Mesendoderm (in vitro differentiated cells): ENCODE results near the gene RERE.

Experiments
- DNase-seq: peaks from one replicate; pipeline ENCODE4 v3.0.0; 2013
- H2AK5ac ChIP-seq: 2 replicates; pipeline ENCODE4 v1.6.1; 2013; ENCODE audit warnings: low read length, inconsistent platforms
- H2BK120ac ChIP-seq: 2 replicates; pipeline ENCODE4 v1.6.1; 2013; ENCODE audit warnings: low read depth, mild to moderate bottlenecking, low read length, moderate library complexity, mixed read lengths
- H2BK15ac ChIP-seq: replicated peaks from 2 replicates; pipeline ENCODE4 v1.6.1; 2013; ENCODE audit warnings: low read depth, mild to moderate bottlenecking, moderate library complexity
- H2BK5ac ChIP-seq: 2 replicates; pipeline ENCODE4 v1.6.1; 2013; ENCODE audit warnings: low read length, inconsistent platforms
- H3K18ac ChIP-seq: 2 replicates; pipeline ENCODE4 v1.6.1; 2013; ENCODE audit warnings: mild to moderate bottlenecking, low read length, mixed read lengths
- H3K23ac ChIP-seq: one replicate; pipeline ENCODE4 v1.6.1; 2013; ENCODE audit warnings: low read length
- H3K27ac ChIP-seq: 2 replicates; pipeline ENCODE4 v1.5.1; 2013; ENCODE audit warnings: low read depth, mild to moderate bottlenecking, inconsistent platforms, low read length, moderate library complexity
- H3K27me3 ChIP-seq: 2 replicates; pipeline ENCODE4 v1.6.1; 2013; ENCODE audit warnings: low read length, control low read depth, mild to moderate bottlenecking, inconsistent platforms; ENCODE audit not compliant: insufficient read depth, poor library complexity
- H3K36me3 ChIP-seq: 2 replicates; pipeline ENCODE4 v1.6.1; 2013; ENCODE audit warnings: low read length, inconsistent platforms; ENCODE audit not compliant: control insufficient read depth, insufficient read depth
- H3K4ac ChIP-seq: one replicate; pipeline ENCODE4 v1.6.1; 2013; ENCODE audit warnings: low read depth, mild to moderate bottlenecking, low read length, moderate library complexity
- H3K4me1 ChIP-seq: 2 replicates; pipeline ENCODE4 v1.6.1; 2013; ENCODE audit warnings: low read depth, low read length, inconsistent platforms; ENCODE audit not compliant: control insufficient read depth
- H3K4me2 ChIP-seq: 2 replicates; pipeline ENCODE4 v1.6.1; 2013; ENCODE audit warnings: low read length
- H3K4me3 ChIP-seq: 2 replicates; pipeline ENCODE4 v1.5.1; 2013; ENCODE audit warnings: mild to moderate bottlenecking, low read length
- H3K56ac ChIP-seq: one replicate; pipeline ENCODE4 v1.6.1; 2013; ENCODE audit warnings: low read length
- H3K79me1 ChIP-seq: 2 replicates; pipeline ENCODE4 v1.6.1; 2013; ENCODE audit warnings: low read length, inconsistent platforms
- H3K79me2 ChIP-seq: 2 replicates; pipeline ENCODE4 v1.6.1; 2013; ENCODE audit warnings: mild to moderate bottlenecking, low read length; ENCODE audit not compliant: control insufficient read depth, insufficient read depth
- H3K9ac ChIP-seq: 2 replicates; pipeline ENCODE4 v1.6.1; 2013; ENCODE audit warnings: low read length, inconsistent platforms
- H4K5ac ChIP-seq: one replicate; pipeline ENCODE4 v1.6.1; 2013; ENCODE audit warnings: low read length
- H4K8ac ChIP-seq: one replicate; pipeline ENCODE4 v1.6.1; 2013; ENCODE audit warnings: low read depth, mild to moderate bottlenecking, control low read depth, low read length, moderate library complexity
- WGBS: extraction: QIAGEN DNeasy Blood & Tissue Kit; methylation state at CpG from one replicate; pipeline ENCODE4 v1.1.7; 2013; ENCODE audit warnings: low lambda C conversion rate, missing lambda C conversion rate; ENCODE audit not compliant: insufficient coverage; ENCODE audit errors: extremely low coverage; 5-methylcytosine and 5-hydroxymethylcytosine counted together

RERE gene

DNA sequence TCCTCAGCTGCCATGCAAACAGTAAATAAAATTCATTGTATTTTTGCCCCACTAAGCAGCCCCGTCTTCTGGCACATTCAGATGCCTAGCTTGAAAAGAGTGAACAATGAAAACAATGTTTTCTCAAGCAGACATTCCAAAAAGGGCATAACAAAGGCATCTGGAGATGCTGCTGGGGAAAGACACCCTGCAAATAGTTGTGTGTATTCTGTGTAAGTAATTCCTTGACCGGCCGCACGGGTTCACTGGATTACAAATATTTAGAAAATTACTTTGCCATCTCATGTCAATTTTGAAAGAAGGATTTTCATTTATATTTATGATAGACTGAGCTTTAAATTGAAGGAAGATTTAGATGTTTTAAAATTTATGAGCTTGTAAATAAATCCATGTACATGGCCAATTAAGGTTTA is 357.3 kb downstream of the RERE start:
- no CpG with 5 or more reads among the region's 4 CpGs for WGBS
- H4K8ac ChIP-seq: no peak overlapping the region
- no peak overlapping the region for H3K27ac ChIP-seq
- H3K36me3 ChIP-seq: no peaks in the 10 kb centered on the region
- H2BK15ac ChIP-seq: no peak overlapping the region
- H3K18ac ChIP-seq: no peak overlapping the region
- H2AK5ac ChIP-seq: no peak overlapping the region
- H3K56ac ChIP-seq: no peak overlapping the region
- no peak overlapping the region for H3K4me3 ChIP-seq
- peak; percentile 75 for DNase-seq
- H3K23ac ChIP-seq: no peak overlapping the region
- H3K4me1 ChIP-seq: peaks cover 20% of the 10 kb centered on the region
- H3K27me3 ChIP-seq: no peaks in the 10 kb centered on the region
- no peak overlapping the region for H2BK5ac ChIP-seq
- H3K4ac ChIP-seq: no peak overlapping the region
- no peak overlapping the region for H3K9ac ChIP-seq
- H3K79me1 ChIP-seq: peaks cover 6% of the 10 kb centered on the region
- H3K4me2 ChIP-seq: no peak overlapping the region
- no peak overlapping the region for H4K5ac ChIP-seq
- no peak overlapping the region for H2BK120ac ChIP-seq
- no peaks in the 10 kb centered on the region for H3K79me2 ChIP-seq

DNA sequence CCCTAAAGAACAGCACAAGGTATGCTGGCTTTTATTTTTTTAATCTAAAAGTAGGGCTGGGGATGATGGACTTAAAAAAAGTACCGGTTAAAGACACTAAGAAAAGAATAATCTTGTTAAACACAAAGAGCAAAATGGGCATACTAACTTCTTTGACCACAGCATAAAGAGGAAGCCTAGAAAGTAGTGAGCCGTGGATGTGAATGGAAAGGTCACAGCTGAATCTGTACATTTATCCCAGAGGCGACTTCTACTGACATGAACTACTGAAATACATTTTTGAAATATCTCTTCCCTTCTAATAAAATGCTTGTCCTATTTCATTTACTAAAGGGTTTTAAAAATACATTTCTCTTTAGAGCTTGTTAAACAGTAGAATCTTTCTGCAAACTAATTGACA is 358.8 kb downstream of the RERE start:
- no peak for DNase-seq
- Histone ChIP-seq H3K27me3 (no peaks in the 10 kb centered on the region), H3K79me2 (no peaks in the 10 kb centered on the region), H3K79me1 (peaks cover 4% of the 10 kb centered on the region), H2BK15ac (no peak overlapping the region), H3K56ac (no peak overlapping the region), H3K4me2 (no peak overlapping the region), H2BK120ac (no peak overlapping the region), H3K27ac (no peak overlapping the region), H3K9ac (no peak overlapping the region), H3K4ac (no peak overlapping the region), H4K8ac (no peak overlapping the region), H3K18ac (no peak overlapping the region), H4K5ac (no peak overlapping the region), H3K36me3 (no peaks in the 10 kb centered on the region), H3K4me1 (peaks cover 14% of the 10 kb centered on the region), H3K4me3 (no peak overlapping the region), H3K23ac (no peak overlapping the region), H2AK5ac (no peak overlapping the region), H2BK5ac (no peak overlapping the region)
- WGBS: no CpG with 5 or more reads among the region's 3 CpGs

DNA sequence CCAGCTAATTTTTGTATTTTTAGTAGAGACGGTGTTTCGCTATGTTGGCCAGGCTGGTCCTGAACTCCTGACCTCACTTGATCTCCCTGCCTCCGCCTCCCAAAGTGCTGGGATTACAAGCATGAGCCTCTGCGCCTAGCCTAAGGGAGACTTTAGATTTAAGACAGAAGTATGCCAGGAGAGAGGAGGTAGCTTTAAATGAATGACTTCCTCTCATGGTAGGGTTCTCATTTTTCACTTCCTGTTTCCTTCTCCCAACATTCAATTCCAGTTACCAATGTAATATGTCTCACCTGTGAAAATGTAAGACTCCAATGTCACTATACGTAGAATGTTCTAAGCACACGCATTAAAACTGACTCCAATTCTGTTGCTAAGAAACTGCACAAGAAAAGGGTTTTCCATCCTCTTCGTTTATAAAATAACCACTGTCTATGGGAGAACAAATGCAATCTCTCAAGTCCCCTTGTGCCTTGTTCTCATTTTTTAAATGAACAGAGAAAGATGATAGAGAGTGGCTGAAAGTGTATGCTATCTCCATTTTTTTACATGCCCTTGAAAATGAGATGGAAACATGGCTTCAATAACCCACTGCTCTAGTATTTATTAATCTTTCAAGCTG is 359.6 kb downstream of the RERE start:
- Histone ChIP-seq H3K27ac (no peak overlapping the region), H3K4me2 (no peak overlapping the region), H3K9ac (no peak overlapping the region), H3K79me1 (peaks cover 4% of the 10 kb centered on the region), H3K56ac (no peak overlapping the region), H2BK5ac (no peak overlapping the region), H3K23ac (no peak overlapping the region), H3K4ac (no peak overlapping the region), H2BK120ac (no peak overlapping the region), H4K5ac (no peak overlapping the region), H3K79me2 (no peaks in the 10 kb centered on the region), H3K36me3 (no peaks in the 10 kb centered on the region), H4K8ac (no peak overlapping the region), H3K4me1 (peaks cover 12% of the 10 kb centered on the region), H2BK15ac (no peak overlapping the region), H3K27me3 (no peaks in the 10 kb centered on the region), H3K18ac (no peak overlapping the region), H2AK5ac (no peak overlapping the region), H3K4me3 (no peak overlapping the region)
- no peak for DNase-seq
- WGBS: no CpG with 5 or more reads among the region's 7 CpGs

DNA sequence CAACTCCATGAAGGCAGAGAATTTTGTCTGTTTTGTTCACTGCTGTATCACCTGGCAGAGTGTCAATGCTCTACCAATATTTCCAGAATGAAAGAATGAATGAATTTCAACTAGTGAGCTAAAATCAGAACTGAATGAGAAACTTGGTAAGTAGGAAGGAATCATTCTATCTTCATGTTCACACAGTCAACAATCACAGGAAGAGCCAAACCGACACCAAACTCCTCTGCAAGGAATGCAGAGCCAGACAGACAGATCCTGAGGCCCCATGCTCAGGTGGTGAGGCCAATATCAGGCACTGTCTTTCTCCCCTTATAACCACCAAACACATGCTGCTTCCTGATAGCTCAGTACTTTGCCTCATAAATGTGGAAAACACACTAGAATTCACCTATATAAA is 360.4 kb downstream of the RERE start:
- H3K4me3 ChIP-seq: no peak overlapping the region
- H3K56ac ChIP-seq: no peak overlapping the region
- no CpG with 5 or more reads among the region's 1 CpG for WGBS
- no peak overlapping the region for H4K8ac ChIP-seq
- DNase-seq: no peak
- no peak overlapping the region for H3K18ac ChIP-seq
- H2BK120ac ChIP-seq: no peak overlapping the region
- no peaks in the 10 kb centered on the region for H3K36me3 ChIP-seq
- no peaks in the 10 kb centered on the region for H3K79me2 ChIP-seq
- H3K9ac ChIP-seq: no peak overlapping the region
- H3K79me1 ChIP-seq: peaks cover 5% of the 10 kb centered on the region
- no peak overlapping the region for H4K5ac ChIP-seq
- H3K27me3 ChIP-seq: no peaks in the 10 kb centered on the region
- no peak overlapping the region for H3K27ac ChIP-seq
- H2BK5ac ChIP-seq: no peak overlapping the region
- no peak overlapping the region for H3K4me2 ChIP-seq
- no peak overlapping the region for H2AK5ac ChIP-seq
- no peak overlapping the region for H3K23ac ChIP-seq
- peaks cover 11% of the 10 kb centered on the region for H3K4me1 ChIP-seq
- H2BK15ac ChIP-seq: no peak overlapping the region
- no peak overlapping the region for H3K4ac ChIP-seq

DNA sequence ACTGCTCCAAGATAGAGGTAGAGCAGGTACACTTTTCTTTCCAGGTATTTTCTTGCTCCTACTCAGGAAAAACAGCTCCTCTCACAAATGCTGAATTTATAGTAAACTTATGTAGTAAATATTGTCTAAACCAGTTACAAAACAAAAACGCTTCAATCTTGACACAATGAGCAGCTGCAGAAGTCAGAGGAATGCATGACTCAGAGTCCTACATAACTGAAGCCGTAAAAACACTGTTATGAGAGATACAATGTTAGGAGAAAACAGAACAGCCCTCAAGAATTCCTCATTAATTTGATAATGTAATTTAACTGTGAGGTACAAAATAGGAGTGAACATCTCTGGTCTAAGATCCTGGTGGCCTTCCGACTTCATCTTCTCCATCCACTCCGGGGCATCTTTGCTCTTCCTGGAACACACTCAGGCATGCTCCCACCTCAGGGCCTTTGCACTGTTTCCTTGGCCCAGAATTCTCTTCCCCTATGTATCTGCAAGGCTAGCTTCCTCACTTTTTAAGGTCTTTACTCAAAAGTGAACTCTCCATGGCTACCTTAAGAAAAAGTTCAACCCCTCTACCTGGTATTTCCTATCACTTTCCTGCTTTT is 361.0 kb downstream of the RERE start:
- no peak for DNase-seq
- Histone ChIP-seq H3K56ac (no peak overlapping the region), H4K8ac (no peak overlapping the region), H4K5ac (no peak overlapping the region), H3K27ac (no peak overlapping the region), H2BK15ac (no peak overlapping the region), H3K79me1 (peaks cover 5% of the 10 kb centered on the region), H3K4me2 (no peak overlapping the region), H3K36me3 (no peaks in the 10 kb centered on the region), H3K4ac (no peak overlapping the region), H3K4me1 (peaks cover 9% of the 10 kb centered on the region), H2AK5ac (no peak overlapping the region), H2BK5ac (no peak overlapping the region), H2BK120ac (no peak overlapping the region), H3K79me2 (no peaks in the 10 kb centered on the region), H3K4me3 (no peak overlapping the region), H3K18ac (no peak overlapping the region), H3K23ac (no peak overlapping the region), H3K27me3 (no peaks in the 10 kb centered on the region), H3K9ac (no peak overlapping the region)
- WGBS: no CpG with 5 or more reads among the region's 4 CpGs
